ENCODE results near the gene CREBL2. TPM values are rescaled to one million over a fixed set of nuclear protein-coding genes. Genes with fewer than 3 reads are reported as not detected.

Gene CREBL2
- total RNA-seq, 1 experiment from 2014 or later = 18.3 TPM

DNA sequence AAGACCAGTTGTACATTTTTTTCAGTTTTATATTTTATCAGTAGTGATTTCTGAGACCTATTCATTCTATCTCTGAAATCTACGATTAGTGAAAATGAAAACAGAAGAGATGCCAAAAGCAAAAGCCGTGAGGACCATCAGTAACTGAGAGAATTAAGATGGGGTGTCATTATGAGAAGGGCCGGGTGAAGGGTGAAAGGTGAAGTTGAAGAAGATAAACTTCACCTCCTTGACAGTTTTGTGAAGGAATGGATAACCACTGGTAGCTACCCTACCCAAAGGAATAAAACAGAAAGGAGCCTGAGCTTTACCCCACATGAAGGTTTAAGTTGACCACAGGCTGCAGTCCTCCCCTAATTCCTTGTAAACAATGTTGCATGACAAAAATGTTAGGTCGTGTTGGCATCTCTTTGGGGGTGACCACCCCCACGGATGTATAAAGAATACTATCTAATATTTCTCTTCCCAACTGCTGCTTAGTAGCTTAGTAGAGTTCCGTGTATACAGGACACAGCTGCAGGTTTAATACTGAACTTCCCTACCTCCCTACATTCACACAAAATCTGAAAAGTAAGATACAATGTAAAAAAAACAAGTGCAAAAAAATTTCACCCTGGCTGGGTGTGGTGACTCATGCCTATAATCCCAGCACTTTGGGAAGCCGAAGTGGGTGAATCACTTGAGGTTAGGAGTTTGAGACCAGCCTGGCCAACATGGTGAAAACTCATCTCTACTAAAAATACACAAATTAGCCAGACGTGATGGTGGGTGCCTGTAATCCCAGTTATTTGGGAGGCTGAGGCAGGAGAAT, 60.4 kb downstream of the CREBL2 start:
- Mint-ChIP-seq H3K9me3 (no peaks in the 10 kb centered on the region), H3K27me3 (ENCODE audit: low read depth) (peaks cover 11% of the 10 kb centered on the region)

More for the DNA sequence above, 60.4 kb downstream of the CREBL2 start:
- Mint-ChIP-seq H3K4me1 (peaks cover 46 to 53% of the 10 kb centered on the region in 2 experiments), H3K4me3 (no peak overlapping the region), H3K36me3 (ENCODE audit: insufficient read depth in 1 of 3, low read depth in 3 of 3) (peaks cover 12 to 14% (median 13%) of the 10 kb centered on the region in 3 experiments), H3K27ac (peak overlapping the region in 1 of 3 experiments; percentile 46; a peak in 1 of 7 replicates)
- H3K18ac ChIP-seq (ENCODE audit: insufficient read length, low read depth, low read length) = no peak overlapping the region
- H3K56ac ChIP-seq (ENCODE audit: insufficient read length, low read depth, low read length) = no peak overlapping the region
- H2BK12ac ChIP-seq (ENCODE audit: insufficient read length, low read depth, low read length) = no peak overlapping the region
- H3K14ac ChIP-seq (ENCODE audit: insufficient read depth, low read length) = no peak overlapping the region
- peaks cover 2% of the 10 kb centered on the region; the same call in 1 of the 2 replicates for H3K79me2 ChIP-seq (ENCODE audit: insufficient read depth, low read length)
- H2BK20ac ChIP-seq (ENCODE audit: low read depth, low read length, poor library complexity, severe bottlenecking) = no peak overlapping the region
- no peak overlapping the region for H3K9ac ChIP-seq (ENCODE audit: extremely low read depth, insufficient read length, low read length)
- H2AK5ac ChIP-seq (ENCODE audit: insufficient read length, low read length) = no peak overlapping the region
- no peak overlapping the region for H4K5ac ChIP-seq (ENCODE audit: insufficient read length, low read depth, low read length)
- H3K9me3 ChIP-seq (ENCODE audit: control insufficient read depth, low read depth, low read length) = no peaks in the 10 kb centered on the region
- H3K4me2 ChIP-seq (ENCODE audit: insufficient read depth, insufficient read length, low read length) = no peak overlapping the region
- H3K23ac ChIP-seq (ENCODE audit: insufficient read length, low read depth, low read length) = no peak overlapping the region
- H2BK15ac ChIP-seq (ENCODE audit: low read depth, low read length) = no peak overlapping the region
- DNase-seq = no peak
- no peak overlapping the region for H2BK5ac ChIP-seq (ENCODE audit: insufficient read length, low read length)
- no peak overlapping the region for H4K8ac ChIP-seq (replicated peaks; ENCODE audit: insufficient read length, low read depth, low read length)
- no CpG with 5 or more reads among the region's 8 CpGs for WGBS (ENCODE audit: extremely low coverage, insufficient read length, low lambda C conversion rate)
- peaks cover 18% of the 10 kb centered on the region; the same call in 1 of the 2 replicates for H3K27me3 ChIP-seq (ENCODE audit: insufficient read depth, low read length)
- H3K4me1 ChIP-seq (ENCODE audit: insufficient read depth, low read length) = peaks cover 2% of the 10 kb centered on the region; the same call in 1 of the 2 replicates
- no peak overlapping the region for H3K4ac ChIP-seq (ENCODE audit: low read depth, low read length)
- H2AFZ ChIP-seq (ENCODE audit: low read length) = no peak overlapping the region
- H3T11ph ChIP-seq (ENCODE audit: low read length) = no peak overlapping the region
- no peaks in the 10 kb centered on the region for H4K20me1 ChIP-seq (ENCODE audit: control insufficient read depth, insufficient read depth, insufficient read length)
- peaks cover 5% of the 10 kb centered on the region for H3K79me1 ChIP-seq (ENCODE audit: insufficient read depth, low read depth, low read length, poor library complexity, severe bottlenecking)
- TF ChIP-seq, protein P1, sequence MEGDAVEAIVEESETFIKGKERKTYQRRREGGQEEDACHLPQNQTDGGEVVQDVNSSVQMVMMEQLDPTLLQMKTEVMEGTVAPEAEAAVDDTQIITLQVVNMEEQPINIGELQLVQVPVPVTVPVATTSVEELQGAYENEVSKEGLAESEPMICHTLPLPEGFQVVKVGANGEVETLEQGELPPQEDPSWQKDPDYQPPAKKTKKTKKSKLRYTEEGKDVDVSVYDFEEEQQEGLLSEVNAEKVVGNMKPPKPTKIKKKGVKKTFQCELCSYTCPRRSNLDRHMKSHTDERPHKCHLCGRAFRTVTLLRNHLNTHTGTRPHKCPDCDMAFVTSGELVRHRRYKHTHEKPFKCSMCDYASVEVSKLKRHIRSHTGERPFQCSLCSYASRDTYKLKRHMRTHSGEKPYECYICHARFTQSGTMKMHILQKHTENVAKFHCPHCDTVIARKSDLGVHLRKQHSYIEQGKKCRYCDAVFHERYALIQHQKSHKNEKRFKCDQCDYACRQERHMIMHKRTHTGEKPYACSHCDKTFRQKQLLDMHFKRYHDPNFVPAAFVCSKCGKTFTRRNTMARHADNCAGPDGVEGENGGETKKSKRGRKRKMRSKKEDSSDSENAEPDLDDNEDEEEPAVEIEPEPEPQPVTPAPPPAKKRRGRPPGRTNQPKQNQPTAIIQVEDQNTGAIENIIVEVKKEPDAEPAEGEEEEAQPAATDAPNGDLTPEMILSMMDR (conservative IDR thresholded peaks at IDR 0.05) = no peak
- H4K91ac ChIP-seq (ENCODE audit: insufficient read length, low read depth, low read length) = no peak overlapping the region
- no peak overlapping the region for H2BK120ac ChIP-seq (ENCODE audit: low read depth, low read length, poor library complexity, severe bottlenecking)
- H3K23me2 ChIP-seq (ENCODE audit: insufficient read length, low read depth, low read length, poor library complexity, severe bottlenecking) = no peaks in the 10 kb centered on the region
- no peak overlapping the region for H3K27ac ChIP-seq (ENCODE audit: insufficient read length, low read depth, low read length)
